ENCODE data around the gene ADAMTS12. TPM values are rescaled to one million over a fixed set of nuclear protein-coding genes. Genes with fewer than 3 reads are reported as not detected.

The ADAMTS12 gene
- total RNA-seq, 2 donors from 2014 or later = 2.3 to 8.9 TPM

DNA sequence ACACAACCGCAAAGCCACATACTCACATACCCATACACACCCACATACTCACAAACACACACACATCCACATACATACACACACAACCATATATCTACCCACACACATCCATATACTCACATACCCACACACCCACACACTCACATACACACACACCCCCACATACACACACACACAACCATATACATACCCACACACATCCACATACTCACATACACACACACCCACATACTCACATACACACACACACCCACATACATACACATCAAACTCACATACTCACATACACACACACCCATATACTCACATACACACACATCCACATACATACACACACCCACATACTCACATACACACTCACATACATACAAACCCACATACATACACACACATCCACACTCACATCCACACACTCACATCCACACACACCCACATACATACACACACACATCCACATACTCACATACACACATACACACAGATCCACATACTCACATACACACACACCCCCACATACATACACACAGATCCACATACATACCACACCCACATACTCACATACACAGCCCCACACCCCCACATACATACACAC lies 220.0 kb downstream of the ADAMTS12 start:
- no peaks in the 10 kb centered on the region for H3K36me3 ChIP-seq (replicated peaks in 1 of 2; ENCODE audit: insufficient read depth in 1 of 2, low read depth in 2 of 2)
- intact Hi-C loops (cut with DNase I) = no loop called here
- DNase-seq (no peak), ATAC-seq (no peak)
- WGBS, 2 donors = 85 to 89% methylated on average over 1 of the region's 1 CpG
- TF ChIP-seq POLR2A (IDR thresholded peaks at IDR 0.05) = no peak
- TF ChIP-seq, protein P1, sequence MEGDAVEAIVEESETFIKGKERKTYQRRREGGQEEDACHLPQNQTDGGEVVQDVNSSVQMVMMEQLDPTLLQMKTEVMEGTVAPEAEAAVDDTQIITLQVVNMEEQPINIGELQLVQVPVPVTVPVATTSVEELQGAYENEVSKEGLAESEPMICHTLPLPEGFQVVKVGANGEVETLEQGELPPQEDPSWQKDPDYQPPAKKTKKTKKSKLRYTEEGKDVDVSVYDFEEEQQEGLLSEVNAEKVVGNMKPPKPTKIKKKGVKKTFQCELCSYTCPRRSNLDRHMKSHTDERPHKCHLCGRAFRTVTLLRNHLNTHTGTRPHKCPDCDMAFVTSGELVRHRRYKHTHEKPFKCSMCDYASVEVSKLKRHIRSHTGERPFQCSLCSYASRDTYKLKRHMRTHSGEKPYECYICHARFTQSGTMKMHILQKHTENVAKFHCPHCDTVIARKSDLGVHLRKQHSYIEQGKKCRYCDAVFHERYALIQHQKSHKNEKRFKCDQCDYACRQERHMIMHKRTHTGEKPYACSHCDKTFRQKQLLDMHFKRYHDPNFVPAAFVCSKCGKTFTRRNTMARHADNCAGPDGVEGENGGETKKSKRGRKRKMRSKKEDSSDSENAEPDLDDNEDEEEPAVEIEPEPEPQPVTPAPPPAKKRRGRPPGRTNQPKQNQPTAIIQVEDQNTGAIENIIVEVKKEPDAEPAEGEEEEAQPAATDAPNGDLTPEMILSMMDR (IDR thresholded peaks at IDR 0.05) = no peak
- H3K4me3 ChIP-seq = no peak overlapping the region
- no peaks in the 10 kb centered on the region for H3K27me3 ChIP-seq
- H3K4me1 ChIP-seq = no peaks in the 10 kb centered on the region
- H3K27ac ChIP-seq = no peak overlapping the region
- no peaks in the 10 kb centered on the region for H3K9me3 ChIP-seq

DNA sequence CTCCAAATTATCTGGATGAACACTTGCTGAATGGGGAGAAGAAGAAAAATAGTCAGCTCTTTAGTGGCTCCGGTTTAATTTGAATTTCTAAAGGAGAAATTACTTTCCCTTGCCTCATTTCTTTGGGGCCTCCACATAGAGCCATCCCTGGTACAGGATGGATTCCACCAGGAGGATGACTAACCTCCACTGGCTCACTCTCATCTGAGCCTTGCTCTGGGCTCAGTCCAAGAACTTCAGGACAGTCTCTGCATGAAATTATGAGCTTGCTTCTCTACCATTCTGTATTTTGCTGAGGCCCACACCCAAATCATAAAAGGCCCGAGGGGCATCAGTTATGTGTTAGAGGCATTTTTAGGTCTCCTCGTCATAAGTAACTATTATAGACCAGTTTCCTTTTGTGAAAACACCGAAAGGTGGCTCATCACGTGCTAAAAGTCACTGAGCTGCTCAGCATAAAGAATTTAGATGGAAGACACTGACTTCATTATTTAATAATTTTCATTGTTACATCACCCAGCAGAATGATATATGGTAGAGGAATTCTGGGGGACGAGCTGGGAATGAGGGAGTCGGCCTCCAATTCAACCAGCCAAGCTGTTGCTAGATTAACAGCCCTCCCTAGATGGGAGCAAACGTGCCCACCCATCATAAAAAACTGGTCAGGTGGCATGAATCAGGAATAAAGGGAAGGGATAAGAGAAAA lies 228.9 kb downstream of the ADAMTS12 start:
- no peak for ATAC-seq
- intact Hi-C loops (cut with DNase I) = no loop called here

GRCh38 chr5:33659526-33660169 lies 232.1 kb downstream of the ADAMTS12 start:
- 68 to 75% methylated on average over 2 of the region's 2 CpGs for WGBS, 2 donors
- no peak for DNase-seq
- Histone ChIP-seq H3K36me3 (replicated peaks in 1 of 2; ENCODE audit: insufficient read depth in 1 of 2, low read depth in 2 of 2) (no peaks in the 10 kb centered on the region), H3K4me1 (no peaks in the 10 kb centered on the region), H3K9me3 (no peaks in the 10 kb centered on the region), H3K4me3 (no peak overlapping the region), H3K27me3 (no peaks in the 10 kb centered on the region), H3K27ac (no peak overlapping the region)
- intact Hi-C loops (cut with DNase I) = no loop called here
- TF ChIP-seq, protein P1 (IDR thresholded peaks at IDR 0.05) = no peak
- no peak for TF ChIP-seq POLR2A (IDR thresholded peaks at IDR 0.05)
- no peak for ATAC-seq

More for the DNA sequence above, 228.9 kb downstream of the ADAMTS12 start:
- no peak for TF ChIP-seq POLR2A (IDR thresholded peaks at IDR 0.05)
- TF ChIP-seq, protein P1 (IDR thresholded peaks at IDR 0.05) = no peak
- H3K4me3 ChIP-seq = no peak overlapping the region
- H3K4me1 ChIP-seq = no peaks in the 10 kb centered on the region
- 76 to 77% methylated on average over 8 of the region's 8 CpGs for WGBS, 2 donors
- H3K36me3 ChIP-seq (replicated peaks in 1 of 2; ENCODE audit: insufficient read depth in 1 of 2, low read depth in 2 of 2) = no peaks in the 10 kb centered on the region
- no peak overlapping the region for H3K27ac ChIP-seq
- no peaks in the 10 kb centered on the region for H3K27me3 ChIP-seq
- no peaks in the 10 kb centered on the region for H3K9me3 ChIP-seq
- DNase-seq = no peak

- 71 to 74% methylated on average over 5 of the region's 5 CpGs for WGBS, 2 donors
- Histone ChIP-seq H3K36me3 (replicated peaks in 1 of 2; ENCODE audit: insufficient read depth in 1 of 2, low read depth in 2 of 2) (no peaks in the 10 kb centered on the region), H3K4me1 (no peaks in the 10 kb centered on the region), H3K9me3 (no peaks in the 10 kb centered on the region), H3K27me3 (no peaks in the 10 kb centered on the region), H3K4me3 (no peak overlapping the region), H3K27ac (no peak overlapping the region)
- intact Hi-C loops (cut with DNase I) = no loop called here
- DNase-seq (no peak), ATAC-seq (no peak)
- TF ChIP-seq, protein P1 (IDR thresholded peaks at IDR 0.05) = no peak
- no peak for TF ChIP-seq POLR2A (IDR thresholded peaks at IDR 0.05)
Observed at GRCh38 chr5:33657804-33658440, 233.9 kb downstream of the ADAMTS12 start.

All from body of pancreas (tissue), 4 donors.